HEK293 (cell line): ENCODE measurements around the gene CFAP73.

ENCODE experiments used
- HIC1 ChIP-seq: fragments of 450-650 bp; formaldehyde crosslinking; IDR thresholded peaks from 2 replicates; pipeline ENCODE4 v1.5.1; 2016; ENCODE audit warnings: missing biosample characterization, missing genetic modification characterization
- MEIS1 ChIP-seq: sonication (generic); formaldehyde crosslinking; IDR thresholded peaks from 2 replicates; pipeline ENCODE4 v1.8.1; 2022; ENCODE audit warnings: missing genetic modification reagents, mild to moderate bottlenecking, borderline replicate concordance
- MYNN ChIP-seq: fragments of 450-650 bp; formaldehyde crosslinking; IDR thresholded peaks from 2 replicates; pipeline ENCODE4 v1.5.1; 2016; ENCODE audit warnings: missing biosample characterization, missing genetic modification characterization, borderline replicate concordance
- SCRT2 ChIP-seq: fragments of 450-650 bp; formaldehyde crosslinking; IDR thresholded peaks from 2 replicates; pipeline ENCODE4 v1.5.1; 2016; ENCODE audit warnings: missing biosample characterization, missing genetic modification characterization
- ZFHX2 ChIP-seq: fragments of 450-650 bp; formaldehyde crosslinking; conservative IDR thresholded peaks from 2 replicates; pipeline ENCODE4 v1.5.1; 2016; ENCODE audit warnings: missing biosample characterization, missing genetic modification characterization
- ZNF138 ChIP-seq: fragments of 450-650 bp; formaldehyde crosslinking; IDR thresholded peaks from 2 replicates; pipeline ENCODE4 v1.5.1; 2016; ENCODE audit warnings: missing biosample characterization, missing genetic modification characterization, borderline replicate concordance
- ZNF148 ChIP-seq: fragments of 450-650 bp; formaldehyde crosslinking; IDR thresholded peaks from 2 replicates; pipeline ENCODE4 v1.5.0; 2017; ENCODE audit warnings: missing biosample characterization, missing genetic modification characterization, borderline replicate concordance
- ZNF16 ChIP-seq: fragments of 450-650 bp; formaldehyde crosslinking; IDR thresholded peaks from 2 replicates; pipeline ENCODE4 v1.5.1; 2016; ENCODE audit warnings: low read depth, missing biosample characterization, missing genetic modification characterization
- ZNF2 ChIP-seq: fragments of 450-650 bp; formaldehyde crosslinking; IDR thresholded peaks from 2 replicates; pipeline ENCODE4 v1.5.1; 2016; ENCODE audit warnings: missing biosample characterization, missing genetic modification characterization
- ZNF248 ChIP-seq: fragments of 450-650 bp; formaldehyde crosslinking; IDR thresholded peaks from 2 replicates; pipeline ENCODE4 v1.5.1; 2017; ENCODE audit warnings: missing biosample characterization, missing genetic modification characterization
- ZNF302 ChIP-seq: fragments of 450-650 bp; formaldehyde crosslinking; IDR thresholded peaks from 2 replicates; pipeline ENCODE4 v1.5.1; 2016; ENCODE audit warnings: missing biosample characterization, missing genetic modification characterization, low read depth
- ZNF311 ChIP-seq: fragments of 450-650 bp; formaldehyde crosslinking; IDR thresholded peaks from 2 replicates; pipeline ENCODE4 v1.5.1; 2017; ENCODE audit warnings: missing biosample characterization, missing genetic modification characterization, borderline replicate concordance
- ZNF416 ChIP-seq: fragments of 450-650 bp; formaldehyde crosslinking; IDR thresholded peaks from 2 replicates; pipeline ENCODE4 v1.5.1; 2016; ENCODE audit warnings: missing biosample characterization, missing genetic modification characterization
- ZNF521 ChIP-seq: fragments of 450-650 bp; formaldehyde crosslinking; IDR thresholded peaks from 2 replicates; pipeline ENCODE4 v1.5.1; 2017; ENCODE audit warnings: missing biosample characterization, mild to moderate bottlenecking, missing genetic modification characterization
- ZNF529 ChIP-seq: fragments of 450-650 bp; formaldehyde crosslinking; IDR thresholded peaks from 2 replicates; pipeline ENCODE4 v1.5.1; 2017; ENCODE audit warnings: missing genetic modification characterization, missing biosample characterization; ENCODE audit not compliant: insufficient replicate concordance
- ZNF549 ChIP-seq: fragments of 450-650 bp; IDR thresholded peaks from 2 replicates; pipeline ENCODE4 v1.5.1; 2018; ENCODE audit warnings: missing biosample characterization, missing genetic modification characterization, mild to moderate bottlenecking, inconsistent platforms, moderate library complexity
- ZNF596 ChIP-seq: fragments of 450-650 bp; IDR thresholded peaks from 2 replicates; pipeline ENCODE4 v1.5.0; 2018; ENCODE audit warnings: missing biosample characterization, mild to moderate bottlenecking, missing genetic modification characterization, moderate library complexity
- ZNF623 ChIP-seq: fragments of 450-650 bp; formaldehyde crosslinking; IDR thresholded peaks from 2 replicates; pipeline ENCODE4 v1.5.1; 2016; ENCODE audit warnings: missing biosample characterization, missing genetic modification characterization
- TF ChIP-seq, protein P1 (sequence below): fragments of 450-650 bp; formaldehyde crosslinking; IDR thresholded peaks from 2 replicates; pipeline ENCODE4 v1.5.1; 2016; ENCODE audit warnings: missing biosample characterization, missing genetic modification characterization
- TF ChIP-seq, protein P2 (sequence below): fragments of 450-650 bp; formaldehyde crosslinking; optimal IDR thresholded peaks from 2 replicates; pipeline ENCODE3; 2016; ENCODE audit warnings: missing biosample characterization, mild to moderate bottlenecking, missing genetic modification characterization
- TF ChIP-seq, protein P3 (sequence below): IDR thresholded peaks from 2 replicates; pipeline ENCODE4 v1.6.1; 2011; ENCODE audit warnings: mild to moderate bottlenecking, low read depth, low read length, borderline replicate concordance
- TF ChIP-seq, protein P4 (sequence below): fragments of 450-650 bp; formaldehyde crosslinking; conservative IDR thresholded peaks from 2 replicates; pipeline ENCODE4 v1.5.1; 2016; ENCODE audit warnings: low read depth, missing biosample characterization, missing genetic modification characterization
- TF ChIP-seq, protein P5 (sequence below): fragments of 450-650 bp; formaldehyde crosslinking; IDR thresholded peaks from 2 replicates; pipeline ENCODE4; 2016; ENCODE audit warnings: missing biosample characterization, missing genetic modification characterization

CFAP73 gene

GRCh38 chr12:113127791-113128199, 21.7 kb upstream of the CFAP73 start (continued):
- TF ChIP-seq ZFHX2 (tag by site-specific recombination) = peak; percentile 73
- TF ChIP-seq SCRT2 = no peak
- no peak for TF ChIP-seq ZNF596
- TF ChIP-seq ZNF623 (tag by site-specific recombination) = no peak
- no peak for TF ChIP-seq ZNF529
- TF ChIP-seq ZNF302 (tag by site-specific recombination) = no peak
- TF ChIP-seq, protein P1, sequence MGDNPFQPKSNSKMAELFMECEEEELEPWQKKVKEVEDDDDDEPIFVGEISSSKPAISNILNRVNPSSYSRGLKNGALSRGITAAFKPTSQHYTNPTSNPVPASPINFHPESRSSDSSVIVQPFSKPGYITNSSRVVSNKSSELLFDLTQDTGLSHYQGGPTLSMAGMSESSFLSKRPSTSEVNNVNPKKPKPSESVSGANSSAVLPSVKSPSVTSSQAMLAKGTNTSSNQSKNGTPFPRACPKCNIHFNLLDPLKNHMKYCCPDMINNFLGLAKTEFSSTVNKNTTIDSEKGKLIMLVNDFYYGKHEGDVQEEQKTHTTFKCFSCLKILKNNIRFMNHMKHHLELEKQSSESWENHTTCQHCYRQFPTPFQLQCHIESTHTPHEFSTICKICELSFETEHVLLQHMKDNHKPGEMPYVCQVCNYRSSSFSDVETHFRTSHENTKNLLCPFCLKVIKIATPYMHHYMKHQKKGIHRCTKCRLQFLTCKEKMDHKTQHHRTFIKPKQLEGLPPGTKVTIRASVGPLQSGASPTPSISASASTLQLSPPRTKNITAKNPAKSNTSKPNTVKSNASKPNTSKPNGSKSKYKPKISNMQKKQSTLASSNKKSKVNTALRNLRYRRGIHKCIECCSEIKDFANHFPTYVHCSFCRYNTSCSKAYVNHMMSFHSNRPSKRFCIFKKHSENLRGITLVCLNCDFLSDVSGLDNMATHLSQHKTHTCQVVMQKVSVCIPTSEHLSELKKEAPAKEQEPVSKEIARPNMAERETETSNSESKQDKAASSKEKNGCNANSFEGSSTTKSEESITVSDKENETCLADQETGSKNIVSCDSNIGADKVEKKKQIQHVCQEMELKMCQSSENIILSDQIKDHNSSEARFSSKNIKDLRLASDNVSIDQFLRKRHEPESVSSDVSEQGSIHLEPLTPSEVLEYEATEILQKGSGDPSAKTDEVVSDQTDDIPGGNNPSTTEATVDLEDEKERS (tag by site-specific recombination) = no peak
- 0 out of 2 replicates have a peak, but pooled peaks have one; percentile 33 for TF ChIP-seq HIC1
- TF ChIP-seq ZNF2 (tag by site-specific recombination) = no peak
- no peak for TF ChIP-seq ZNF248 (tag by site-specific recombination)
- TF ChIP-seq ZNF549 (tag by site-specific recombination) = no peak
- no peak for TF ChIP-seq ZNF311
- TF ChIP-seq MYNN (tag by site-specific recombination) = no peak
- TF ChIP-seq, protein P2, sequence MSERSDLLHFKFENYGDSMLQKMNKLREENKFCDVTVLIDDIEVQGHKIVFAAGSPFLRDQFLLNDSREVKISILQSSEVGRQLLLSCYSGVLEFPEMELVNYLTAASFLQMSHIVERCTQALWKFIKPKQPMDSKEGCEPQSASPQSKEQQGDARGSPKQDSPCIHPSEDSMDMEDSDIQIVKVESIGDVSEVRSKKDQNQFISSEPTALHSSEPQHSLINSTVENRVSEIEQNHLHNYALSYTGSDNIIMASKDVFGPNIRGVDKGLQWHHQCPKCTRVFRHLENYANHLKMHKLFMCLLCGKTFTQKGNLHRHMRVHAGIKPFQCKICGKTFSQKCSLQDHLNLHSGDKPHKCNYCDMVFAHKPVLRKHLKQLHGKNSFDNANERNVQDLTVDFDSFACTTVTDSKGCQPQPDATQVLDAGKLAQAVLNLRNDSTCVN = peak; percentile 6
- TF ChIP-seq ZNF16 = no peak
- TF ChIP-seq, protein P3, sequence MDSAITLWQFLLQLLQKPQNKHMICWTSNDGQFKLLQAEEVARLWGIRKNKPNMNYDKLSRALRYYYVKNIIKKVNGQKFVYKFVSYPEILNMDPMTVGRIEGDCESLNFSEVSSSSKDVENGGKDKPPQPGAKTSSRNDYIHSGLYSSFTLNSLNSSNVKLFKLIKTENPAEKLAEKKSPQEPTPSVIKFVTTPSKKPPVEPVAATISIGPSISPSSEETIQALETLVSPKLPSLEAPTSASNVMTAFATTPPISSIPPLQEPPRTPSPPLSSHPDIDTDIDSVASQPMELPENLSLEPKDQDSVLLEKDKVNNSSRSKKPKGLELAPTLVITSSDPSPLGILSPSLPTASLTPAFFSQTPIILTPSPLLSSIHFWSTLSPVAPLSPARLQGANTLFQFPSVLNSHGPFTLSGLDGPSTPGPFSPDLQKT = no peak
- no peak for TF ChIP-seq ZNF138 (tag by site-specific recombination)
- TF ChIP-seq, protein P4, sequence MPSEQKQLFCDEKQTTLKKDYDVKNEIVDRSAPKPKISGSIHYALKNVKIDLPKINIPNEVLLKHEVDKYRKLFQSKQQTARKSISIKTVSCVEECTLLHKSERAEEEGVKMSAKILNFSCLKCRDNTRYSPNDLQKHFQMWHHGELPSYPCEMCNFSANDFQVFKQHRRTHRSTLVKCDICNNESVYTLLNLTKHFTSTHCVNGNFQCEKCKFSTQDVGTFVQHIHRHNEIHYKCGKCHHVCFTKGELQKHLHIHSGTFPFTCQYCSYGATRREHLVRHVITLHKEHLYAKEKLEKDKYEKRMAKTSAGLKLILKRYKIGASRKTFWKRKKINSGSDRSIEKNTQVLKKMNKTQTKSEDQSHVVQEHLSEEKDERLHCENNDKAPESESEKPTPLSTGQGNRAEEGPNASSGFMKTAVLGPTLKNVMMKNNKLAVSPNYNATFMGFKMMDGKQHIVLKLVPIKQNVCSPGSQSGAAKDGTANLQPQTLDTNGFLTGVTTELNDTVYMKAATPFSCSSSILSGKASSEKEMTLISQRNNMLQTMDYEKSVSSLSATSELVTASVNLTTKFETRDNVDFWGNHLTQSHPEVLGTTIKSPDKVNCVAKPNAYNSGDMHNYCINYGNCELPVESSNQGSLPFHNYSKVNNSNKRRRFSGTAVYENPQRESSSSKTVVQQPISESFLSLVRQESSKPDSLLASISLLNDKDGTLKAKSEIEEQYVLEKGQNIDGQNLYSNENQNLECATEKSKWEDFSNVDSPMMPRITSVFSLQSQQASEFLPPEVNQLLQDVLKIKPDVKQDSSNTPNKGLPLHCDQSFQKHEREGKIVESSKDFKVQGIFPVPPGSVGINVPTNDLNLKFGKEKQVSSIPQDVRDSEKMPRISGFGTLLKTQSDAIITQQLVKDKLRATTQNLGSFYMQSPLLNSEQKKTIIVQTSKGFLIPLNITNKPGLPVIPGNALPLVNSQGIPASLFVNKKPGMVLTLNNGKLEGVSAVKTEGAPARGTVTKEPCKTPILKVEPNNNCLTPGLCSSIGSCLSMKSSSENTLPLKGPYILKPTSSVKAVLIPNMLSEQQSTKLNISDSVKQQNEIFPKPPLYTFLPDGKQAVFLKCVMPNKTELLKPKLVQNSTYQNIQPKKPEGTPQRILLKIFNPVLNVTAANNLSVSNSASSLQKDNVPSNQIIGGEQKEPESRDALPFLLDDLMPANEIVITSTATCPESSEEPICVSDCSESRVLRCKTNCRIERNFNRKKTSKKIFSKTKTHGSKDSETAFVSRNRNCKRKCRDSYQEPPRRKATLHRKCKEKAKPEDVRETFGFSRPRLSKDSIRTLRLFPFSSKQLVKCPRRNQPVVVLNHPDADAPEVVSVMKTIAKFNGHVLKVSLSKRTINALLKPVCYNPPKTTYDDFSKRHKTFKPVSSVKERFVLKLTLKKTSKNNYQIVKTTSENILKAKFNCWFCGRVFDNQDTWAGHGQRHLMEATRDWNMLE (tag by site-specific recombination) = no peak
- TF ChIP-seq ZNF416 (tag by site-specific recombination) = no peak
- TF ChIP-seq, protein P5, sequence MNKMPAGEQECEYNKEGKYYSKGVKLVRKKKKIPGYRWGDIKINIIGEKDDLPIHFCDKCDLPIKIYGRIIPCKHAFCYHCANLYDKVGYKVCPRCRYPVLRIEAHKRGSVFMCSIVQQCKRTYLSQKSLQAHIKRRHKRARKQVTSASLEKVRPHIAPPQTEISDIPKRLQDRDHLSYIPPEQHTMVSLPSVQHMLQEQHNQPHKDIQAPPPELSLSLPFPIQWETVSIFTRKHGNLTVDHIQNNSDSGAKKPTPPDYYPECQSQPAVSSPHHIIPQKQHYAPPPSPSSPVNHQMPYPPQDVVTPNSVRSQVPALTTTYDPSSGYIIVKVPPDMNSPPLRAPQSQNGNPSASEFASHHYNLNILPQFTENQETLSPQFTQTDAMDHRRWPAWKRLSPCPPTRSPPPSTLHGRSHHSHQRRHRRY (tag by site-specific recombination) = no peak
- TF ChIP-seq MEIS1 = no peak
- TF ChIP-seq ZNF148 (tag by site-specific recombination) = no peak
- TF ChIP-seq ZNF521 (tag by site-specific recombination) = no peak
